ENCODE data around the gene PPARD.
"Not testable (repeated sequence)": the region's sequence is repeated elsewhere in the genome, so short reads cannot be mapped to it uniquely, and the experiment has no call there.

The PPARD gene

GRCh38 chr6:35342258-35343091 lies at the start of gene PPARD:
TSS of gene PPARD (plus strand) at chr6:35342558. CDS start at chr6:35411088, 68,530 bp downstream.
- peak; percentile 100 for DNase-seq (ENCODE audit: low spot score)

- DNase-seq (ENCODE audit: low spot score): no peak
Observed at GRCh38 chr6:35293681-35294080, 48.7 kb upstream of the PPARD start.

DNA sequence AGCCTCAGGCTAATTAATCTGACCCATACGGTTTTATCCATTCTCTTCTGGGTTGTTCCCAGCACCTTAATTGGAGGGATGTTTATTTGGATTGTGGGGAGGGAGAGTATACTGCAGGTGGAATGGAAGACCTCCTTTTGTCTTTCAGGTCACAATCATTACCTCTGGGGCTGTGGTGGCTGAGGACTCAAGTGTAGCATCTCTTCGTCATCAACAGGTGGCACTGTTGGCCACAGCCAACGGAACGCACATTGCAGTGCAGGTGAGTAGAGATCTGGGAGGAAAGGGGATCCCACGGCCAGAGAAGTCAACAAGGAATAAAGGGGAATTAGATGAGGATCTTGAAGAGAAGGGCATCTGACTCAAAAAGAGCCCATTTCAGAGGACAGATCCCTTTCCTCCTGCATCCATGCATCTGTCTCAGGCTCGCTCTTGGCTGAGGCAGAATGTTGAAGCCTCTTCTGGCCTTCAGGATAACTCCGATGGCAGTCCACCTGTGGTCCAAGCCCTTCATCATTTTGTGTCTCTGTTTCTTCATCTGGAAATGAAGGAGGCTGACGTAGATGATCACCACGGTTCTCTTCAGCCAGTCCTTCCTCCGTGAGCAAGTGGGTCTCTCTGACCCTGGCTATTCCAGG lies 47.9 kb upstream of the PPARD start:
- DNase-seq (ENCODE audit: low spot score): peak; percentile 58

DNA sequence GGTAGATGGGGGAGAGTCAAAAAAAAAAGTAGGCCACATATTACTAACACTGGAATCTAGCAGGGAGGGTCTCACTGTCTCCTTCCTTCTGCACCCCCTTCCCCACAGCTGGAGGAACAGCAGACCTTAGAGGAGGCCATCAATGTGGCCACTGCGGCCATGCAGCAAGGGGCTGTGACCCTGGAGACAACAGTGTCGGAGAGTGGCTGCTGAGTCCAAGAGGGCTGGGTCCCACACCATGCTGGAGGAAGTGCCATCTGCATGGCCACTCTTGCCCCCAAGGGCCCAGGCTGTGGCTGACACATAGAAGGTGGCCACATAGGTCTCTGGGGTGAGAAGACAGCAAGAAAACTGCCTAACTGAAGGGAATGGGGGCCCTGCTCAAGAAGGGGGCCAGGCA lies 47.3 kb upstream of the PPARD start:
- no peak for DNase-seq (ENCODE audit: low spot score)

GRCh38 chr6:35295521-35296315 lies 46.6 kb upstream of the PPARD start:
- no peak for DNase-seq (ENCODE audit: low spot score)

GRCh38 chr6:35296931-35297600 lies 45.3 kb upstream of the PPARD start:
- no peak for DNase-seq (ENCODE audit: low spot score)

- peak; percentile 66 for DNase-seq (ENCODE audit: low spot score)
Observed at GRCh38 chr6:35297601-35298481, 44.5 kb upstream of the PPARD start, which contains the start of gene DEF6. TSS of gene DEF6 (plus strand) at chr6:35297818. CDS start at chr6:35297857, 39 bp downstream.

- no peak for DNase-seq (ENCODE audit: low spot score)
Observed at GRCh38 chr6:35298625-35299140, 43.7 kb upstream of the PPARD start.

DNA sequence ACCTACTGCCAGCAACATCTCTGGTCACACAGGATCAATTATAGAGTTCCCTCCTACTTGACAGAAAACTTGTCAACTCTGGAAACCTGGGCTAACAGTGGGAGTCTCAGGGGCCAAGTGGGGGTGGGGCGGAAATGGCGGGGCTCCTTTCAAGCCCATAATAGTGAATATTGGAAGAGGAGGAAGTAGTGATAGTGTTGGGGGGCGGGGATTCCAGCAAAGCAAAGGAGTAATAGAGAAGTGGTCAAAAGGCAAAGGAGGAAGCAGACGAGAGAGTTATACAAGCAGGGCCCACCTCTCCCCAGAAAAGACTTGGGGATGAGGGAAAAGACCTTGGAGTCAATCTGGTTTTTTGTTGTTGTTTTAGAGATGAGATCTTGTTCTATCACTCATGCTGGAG lies 42.7 kb upstream of the PPARD start:
- DNase-seq (ENCODE audit: low spot score): no peak

DNA sequence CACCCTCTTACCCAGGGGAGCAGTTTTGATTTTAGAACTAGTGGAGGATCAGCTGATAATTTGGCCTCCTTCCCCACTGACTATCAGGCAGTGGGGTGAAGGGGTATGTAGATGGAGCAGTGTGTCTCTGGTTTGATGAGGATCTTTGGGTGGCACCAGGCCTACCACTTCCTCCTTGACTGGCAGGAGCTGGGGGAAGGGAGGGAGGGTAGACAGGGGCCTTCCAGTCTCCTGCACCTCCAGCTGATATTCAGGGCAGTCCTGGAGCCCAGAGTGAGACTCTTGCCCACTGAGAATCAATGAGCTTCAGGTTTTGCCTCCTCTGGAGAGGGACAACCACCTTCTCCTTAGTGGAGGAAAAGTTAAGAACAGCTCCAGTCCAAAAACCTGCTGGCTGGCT lies 41.5 kb upstream of the PPARD start:
- DNase-seq (ENCODE audit: low spot score): no peak

GRCh38 chr6:35302604-35303241 lies 39.6 kb upstream of the PPARD start:
- peak; percentile 43 for DNase-seq (ENCODE audit: low spot score)

- no peak for DNase-seq (ENCODE audit: low spot score)
Observed at GRCh38 chr6:35304299-35304698, 38.1 kb upstream of the PPARD start.

DNA sequence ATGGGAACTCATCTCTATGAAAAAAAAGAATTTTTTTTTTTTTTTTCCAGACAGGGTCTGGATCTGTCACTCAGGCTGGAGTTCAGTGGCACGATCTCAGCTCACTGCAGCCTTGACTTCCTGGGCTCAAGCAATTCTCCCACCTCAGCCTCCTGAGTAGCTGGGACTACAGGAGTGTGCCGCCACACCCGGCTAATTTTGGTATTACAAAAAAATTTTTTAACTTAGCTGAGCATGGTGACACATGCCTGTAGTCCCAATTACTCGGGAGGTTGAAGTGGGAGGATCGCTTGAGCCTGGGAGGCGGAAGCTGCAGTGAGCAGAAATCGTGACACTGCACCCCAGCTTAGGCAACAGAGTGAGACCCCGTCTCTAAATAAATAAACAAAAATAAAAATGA lies 37.2 kb upstream of the PPARD start:
- DNase-seq (ENCODE audit: low spot score): no peak

DNA sequence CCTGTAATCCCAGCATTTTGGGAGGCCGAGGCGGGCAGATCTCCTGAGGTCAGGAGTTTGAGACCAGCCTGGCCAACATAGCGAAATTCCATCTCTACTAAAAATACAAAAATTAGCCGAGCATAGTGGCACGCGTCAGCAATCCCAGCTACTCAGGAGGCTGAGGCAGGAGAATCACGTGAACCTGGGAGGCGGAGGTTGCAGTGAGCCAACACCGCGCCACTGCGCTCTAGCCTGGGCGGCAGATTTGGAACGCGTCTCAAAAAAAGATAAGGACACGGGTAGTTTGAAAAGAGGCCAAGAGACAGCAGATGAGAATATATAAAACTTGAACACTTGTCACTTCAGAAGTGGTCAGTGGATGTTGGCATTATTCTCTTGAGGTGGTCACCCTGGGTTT lies 35.2 kb upstream of the PPARD start:
- not testable (repeated sequence) for DNase-seq (ENCODE audit: low spot score)

DNA sequence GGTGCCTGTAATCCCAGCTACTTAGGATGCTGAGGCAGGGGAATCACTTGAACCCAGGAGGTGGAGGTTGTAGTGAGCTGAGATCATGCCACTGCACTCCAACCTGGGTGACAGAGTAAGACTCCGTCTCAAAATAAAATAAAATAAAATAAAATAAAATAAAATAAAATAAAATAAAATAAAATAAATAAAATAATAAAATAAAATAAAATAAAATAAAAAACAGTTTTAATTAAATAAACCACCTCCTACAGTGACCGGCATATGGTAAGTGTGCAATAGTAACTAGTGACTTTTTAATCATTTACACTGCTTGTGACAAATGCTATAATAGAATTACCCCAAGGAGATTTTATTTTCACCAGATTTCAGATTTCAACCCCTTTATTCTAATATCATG lies 33.8 kb upstream of the PPARD start:
- DNase-seq (ENCODE audit: low spot score): not testable (repeated sequence)

GRCh38 chr6:35309611-35310264 lies 32.6 kb upstream of the PPARD start:
- no peak for DNase-seq (ENCODE audit: low spot score)

DNA sequence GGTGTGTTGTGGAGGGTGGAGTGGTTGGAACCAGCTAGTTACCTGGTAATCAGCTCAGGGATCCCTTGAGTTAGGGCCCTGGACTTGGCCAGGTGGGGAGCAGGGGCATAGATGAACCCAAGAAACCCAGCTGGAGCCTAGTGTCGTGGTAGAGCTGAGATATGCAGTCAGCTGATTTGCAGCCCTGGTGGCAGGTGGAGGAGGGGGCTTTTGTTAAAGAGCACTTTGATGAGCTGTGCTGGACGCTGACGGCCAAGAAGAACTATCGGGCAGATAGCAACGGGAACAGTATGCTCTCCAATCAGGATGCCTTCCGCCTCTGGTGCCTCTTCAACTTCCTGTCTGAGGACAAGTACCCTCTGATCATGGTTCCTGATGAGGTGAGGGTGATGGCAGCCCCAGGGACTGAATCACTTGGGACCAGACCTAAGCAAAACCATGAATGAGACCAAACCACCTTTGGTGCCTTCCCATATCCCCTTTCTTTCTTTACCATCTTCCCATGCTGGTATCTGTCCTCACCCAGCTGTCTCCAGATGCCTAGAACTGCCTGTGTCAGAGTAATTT lies 32.0 kb upstream of the PPARD start:
- no peak for DNase-seq (ENCODE audit: low spot score)

GRCh38 chr6:35311390-35312075 lies 30.8 kb upstream of the PPARD start:
- DNase-seq (ENCODE audit: low spot score): no peak
